Mesenchymal stem cell (in vitro differentiated cells and primary cell): ENCODE measurements around the gene CENPVL2.
"Not testable (repeated sequence)": the region's sequence is repeated elsewhere in the genome, so short reads cannot be mapped to it uniquely, and the experiment has no call there.

Experiments
- DNase-seq: peaks from one replicate; pipeline ENCODE4 v3.0.0-alpha.2; 2013
- H2AFZ ChIP-seq: one replicate; pipeline ENCODE4 v1.6.1; 2013; ENCODE audit warnings: low read depth, mild to moderate bottlenecking, control low read depth, inconsistent platforms, low read length, moderate library complexity
- H2AK5ac ChIP-seq: 2 replicates; pipeline ENCODE4 v1.6.1; 2013; ENCODE audit warnings: low read length, moderate library complexity, mild to moderate bottlenecking, inconsistent platforms; ENCODE audit not compliant: severe bottlenecking
- H2BK120ac ChIP-seq: one replicate; pipeline ENCODE4 v1.6.1; 2013; ENCODE audit warnings: low read depth, mild to moderate bottlenecking, inconsistent platforms, low read length, moderate library complexity
- H2BK12ac ChIP-seq, 2 experiments: one replicate each; pipeline ENCODE4 v1.6.1; 2013; ENCODE audit warnings: inconsistent platforms in 2 of 2, low read length in 2 of 2, mild to moderate bottlenecking in 2 of 2, moderate library complexity in 2 of 2, control low read depth in 1 of 2
- H2BK15ac ChIP-seq: one replicate; pipeline ENCODE4 v1.6.1; 2013; ENCODE audit warnings: mild to moderate bottlenecking, low read depth, inconsistent platforms; ENCODE audit not compliant: poor library complexity, severe bottlenecking
- H2BK5ac ChIP-seq: 2 replicates; pipeline ENCODE4 v1.6.1; 2013; ENCODE audit warnings: low read depth, mild to moderate bottlenecking, low read length, control low read depth, inconsistent platforms; ENCODE audit not compliant: poor library complexity, severe bottlenecking
- H3K14ac ChIP-seq, 2 experiments: one replicate each; pipeline ENCODE4 v1.6.1; 2013; ENCODE audit warnings: inconsistent platforms in 2 of 2, low read length in 2 of 2, control low read depth in 1 of 2, mild to moderate bottlenecking in 1 of 2, moderate library complexity in 1 of 2
- H3K18ac ChIP-seq, 2 experiments: one replicate each; pipeline ENCODE4 v1.6.1; 2013; ENCODE audit warnings: inconsistent platforms in 2 of 2, low read length in 2 of 2, control low read depth in 1 of 2, low read depth in 1 of 2, mild to moderate bottlenecking in 1 of 2
- H3K23ac ChIP-seq, 2 experiments: one replicate each; pipeline ENCODE4 v1.6.1; 2013; ENCODE audit warnings: inconsistent platforms in 2 of 2, low read length in 2 of 2, mild to moderate bottlenecking in 2 of 2, moderate library complexity in 2 of 2, control low read depth in 1 of 2
- H3K27ac ChIP-seq: 2 replicates; pipeline ENCODE4 v1.5.1; 2013; ENCODE audit warnings: mild to moderate bottlenecking, moderate library complexity, low read length, control low read depth, inconsistent platforms; ENCODE audit not compliant: poor library complexity, severe bottlenecking
- H3K27me3 ChIP-seq, 2 experiments: 2 replicates each; pipeline versions ENCODE4 v1.6.1 to v1.7.0; 2013; ENCODE audit warnings: low read length in 2 of 2, mild to moderate bottlenecking in 2 of 2, moderate library complexity in 2 of 2, control low read depth in 1 of 2, inconsistent platforms in 1 of 2; ENCODE audit not compliant: control insufficient read depth in 1 of 2, insufficient read depth in 1 of 2
- H3K36me3 ChIP-seq, 2 experiments: 2 replicates each; pipeline versions ENCODE4 v1.6.1 to v1.7.0; 2013; ENCODE audit warnings: low read length in 2 of 2, control low read depth in 1 of 2, inconsistent platforms in 1 of 2, low read depth in 1 of 2, mild to moderate bottlenecking in 1 of 2; ENCODE audit not compliant: insufficient read depth in 2 of 2, control insufficient read depth in 1 of 2
- H3K4ac ChIP-seq, 2 experiments: one replicate each; pipeline ENCODE4 v1.6.1; 2013; ENCODE audit warnings: inconsistent platforms in 2 of 2, low read length in 2 of 2, mild to moderate bottlenecking in 2 of 2, moderate library complexity in 2 of 2, control low read depth in 1 of 2, low read depth in 1 of 2
- H3K4me1 ChIP-seq: 2 replicates; pipeline ENCODE4 v1.6.1; 2013; ENCODE audit warnings: low read depth, low read length, control low read depth; ENCODE audit not compliant: control insufficient read depth, insufficient read depth
- H3K4me2 ChIP-seq: 2 replicates; pipeline ENCODE4 v1.6.1; 2013; ENCODE audit warnings: low read length, mild to moderate bottlenecking, inconsistent platforms; ENCODE audit not compliant: poor library complexity, severe bottlenecking
- H3K4me3 ChIP-seq, 2 experiments: 2 replicates each; pipeline versions ENCODE4 v1.5.1 to v1.7.0; 2013; ENCODE audit warnings: low read length in 2 of 2, mild to moderate bottlenecking in 2 of 2, control low read depth in 1 of 2, low read depth in 1 of 2; ENCODE audit not compliant: insufficient read depth in 1 of 2
- H3K79me1 ChIP-seq: replicated peaks from 2 replicates; pipeline ENCODE4 v1.6.1; 2013; ENCODE audit warnings: mild to moderate bottlenecking, control low read depth, low read length, inconsistent platforms; ENCODE audit not compliant: poor library complexity, severe bottlenecking
- H3K9ac ChIP-seq: 2 replicates; pipeline ENCODE4 v1.7.0; 2013; ENCODE audit warnings: mild to moderate bottlenecking, low read length, moderate library complexity
- H3K9me3 ChIP-seq: 2 replicates; pipeline ENCODE4 v1.7.0; 2013; ENCODE audit warnings: mild to moderate bottlenecking, low read length; ENCODE audit not compliant: control insufficient read depth
- H4K8ac ChIP-seq: one replicate; pipeline ENCODE4 v1.6.1; 2013; ENCODE audit warnings: inconsistent platforms, mild to moderate bottlenecking, low read length, moderate library complexity
- H4K91ac ChIP-seq: one replicate; pipeline ENCODE4 v1.6.1; 2013; ENCODE audit warnings: mild to moderate bottlenecking, low read length, inconsistent platforms
- WGBS: methylation state at CpG from one replicate; pipeline ENCODE4 v1.1.7; 2013; ENCODE audit warnings: mixed read lengths; 5-methylcytosine and 5-hydroxymethylcytosine counted together

CENPVL2 gene

GRCh38 chrX:51697397-51697796, 14.8 kb upstream of the CENPVL2 start:
- no peak overlapping the region for H3K14ac ChIP-seq
- no peak overlapping the region for H2BK12ac ChIP-seq
- H4K91ac ChIP-seq: no peak overlapping the region
- no peak overlapping the region for H3K9ac ChIP-seq
- H3K9me3 ChIP-seq: peaks cover 4% of the 10 kb centered on the region
- no peak overlapping the region for H4K8ac ChIP-seq
- no peak overlapping the region for H3K23ac ChIP-seq
- H3K36me3 ChIP-seq: no peaks in the 10 kb centered on the region
- H2AK5ac ChIP-seq: no peak overlapping the region
- peaks cover 0 to 49% of the 10 kb centered on the region in 2 experiments for H3K27me3 ChIP-seq
- no peak overlapping the region for H2BK5ac ChIP-seq
- H3K4me3 ChIP-seq: no peak overlapping the region
- no peaks in the 10 kb centered on the region for H3K79me1 ChIP-seq
- DNase-seq: no peak
- no peak overlapping the region for H2BK15ac ChIP-seq
- no peaks in the 10 kb centered on the region for H3K4me1 ChIP-seq
- no peak overlapping the region for H2BK120ac ChIP-seq
- no peak overlapping the region for H3K4me2 ChIP-seq
- H3K4ac ChIP-seq: no peak overlapping the region
- H3K27ac ChIP-seq: no peak overlapping the region
- 92% methylated on average over 8 of the region's 8 CpGs for whole genome bisulfite sequencing
- H2AFZ ChIP-seq: no peak overlapping the region
- H3K18ac ChIP-seq: no peak overlapping the region

GRCh38 chrX:51694254-51694653, 11.6 kb upstream of the CENPVL2 start:
- Histone ChIP-seq H4K91ac (no peak overlapping the region), H2BK5ac (no peak overlapping the region), H2BK15ac (no peak overlapping the region), H3K27ac (no peak overlapping the region), H2AK5ac (no peak overlapping the region), H3K27me3 (peaks cover 0 to 44% of the 10 kb centered on the region in 2 experiments), H2BK120ac (no peak overlapping the region), H3K18ac (no peak overlapping the region), H3K36me3 (no peaks in the 10 kb centered on the region), H3K4me2 (no peak overlapping the region), H3K4ac (no peak overlapping the region), H3K23ac (no peak overlapping the region), H2BK12ac (no peak overlapping the region), H3K9ac (no peak overlapping the region), H3K79me1 (no peaks in the 10 kb centered on the region), H3K4me3 (no peak overlapping the region), H3K4me1 (no peaks in the 10 kb centered on the region), H3K14ac (no peak overlapping the region), H3K9me3 (peaks cover 4% of the 10 kb centered on the region), H4K8ac (no peak overlapping the region), H2AFZ (no peak overlapping the region)
- WGBS: 69% methylated on average over 4 of the region's 6 CpGs
- no peak for DNase-seq

GRCh38 chrX:51681808-51682719, 567 bp downstream of the CENPVL2 start:
- not testable (repeated sequence) for H3K4me3 ChIP-seq, H4K91ac ChIP-seq, H2AK5ac ChIP-seq, H2BK5ac ChIP-seq, H3K27ac ChIP-seq, H3K4me2 ChIP-seq, H2BK120ac ChIP-seq, H2BK15ac ChIP-seq, DNase-seq, H3K18ac ChIP-seq, H3K27me3 ChIP-seq, H3K23ac ChIP-seq, H3K79me1 ChIP-seq, H2BK12ac ChIP-seq, H4K8ac ChIP-seq, H3K4ac ChIP-seq, H3K9me3 ChIP-seq, H3K9ac ChIP-seq, H3K4me1 ChIP-seq, H3K36me3 ChIP-seq, H2AFZ ChIP-seq, H3K14ac ChIP-seq
- WGBS: no CpG with 5 or more reads among the region's 88 CpGs

GRCh38 chrX:51679689-51680433, 2.8 kb downstream of the CENPVL2 start:
- not testable (repeated sequence) for H3K23ac ChIP-seq, H3K4me2 ChIP-seq, H3K9ac ChIP-seq, H3K14ac ChIP-seq, H2BK5ac ChIP-seq, DNase-seq, H2BK12ac ChIP-seq, H3K4me3 ChIP-seq, H3K4me1 ChIP-seq, H3K36me3 ChIP-seq, H3K79me1 ChIP-seq, H3K27ac ChIP-seq, H2AK5ac ChIP-seq, H3K27me3 ChIP-seq, H3K18ac ChIP-seq, H3K9me3 ChIP-seq, H2BK120ac ChIP-seq, H2BK15ac ChIP-seq, H3K4ac ChIP-seq, H2AFZ ChIP-seq, H4K8ac ChIP-seq, H4K91ac ChIP-seq
- WGBS: no CpG with 5 or more reads among the region's 18 CpGs
